ENCODE measurements around the gene MKS1. TPM values are rescaled to one million over a fixed set of nuclear protein-coding genes. Genes with fewer than 3 reads are reported as not detected.

Gene MKS1
- total RNA-seq, 1 donor from 2014 or later, result 28.7 TPM

GRCh38 chr17:58161566-58161965 is 57.5 kb downstream of the MKS1 start:
- DNase-seq (ENCODE audit: low spot score), result no peak

- no peak for DNase-seq (ENCODE audit: low spot score)
These were observed 60.9 kb downstream of the MKS1 start for GRCh38 chr17:58158181-58158580.

GRCh38 chr17:58156839-58157803 is 61.9 kb downstream of the MKS1 start:
- no peak for DNase-seq (ENCODE audit: low spot score)

Other genes with a start within 250 kb of the MKS1 start
- 75.6 TPM for gene VEZF1, start 231.0 kb downstream of the MKS1 start, total RNA-seq
- gene SRSF1, start 212.0 kb downstream of the MKS1 start, total RNA-seq, result 205 TPM
- 52.3 TPM for gene DYNLL2, start 135.8 kb downstream of the MKS1 start, total RNA-seq
- gene OR4D1, start 70.9 kb downstream of the MKS1 start, total RNA-seq, result not detected
- gene OR4D2, start 52.3 kb downstream of the MKS1 start, total RNA-seq, result not detected
- not detected for gene EPX, start 26.5 kb downstream of the MKS1 start, total RNA-seq
- gene LPO, start 19.3 kb upstream of the MKS1 start, total RNA-seq, result not detected
- gene MPO, start 61.7 kb upstream of the MKS1 start, total RNA-seq, result 0.23 TPM
- 21.0 TPM for gene TSPOAP1, start 109.5 kb upstream of the MKS1 start, total RNA-seq
- gene SUPT4H1, start 132.9 kb upstream of the MKS1 start, total RNA-seq, result 55.2 TPM
- 19.1 TPM for gene RNF43, start 198.3 kb upstream of the MKS1 start, total RNA-seq

Data from ureter (tissue), 1 donor.